ENCODE results near the gene MORN1. TPM values are rescaled to one million over a fixed set of nuclear protein-coding genes. Genes with fewer than 3 reads are reported as not detected.

MORN1 gene
- total and polyA plus RNA-seq, 2 of the 8 experiments (the other 6 are each of a cell fraction or from before 2014, with no cell fraction given) = 5.0 to 9.1 TPM

GRCh38 chr1:2439369-2439768, 48.0 kb upstream of the MORN1 start (continued):
- TF ChIP-seq POU5F1 (IDR thresholded peaks at IDR 0.05; ENCODE audit: low read depth, low read length) (no peak), CHD7 (IDR thresholded peaks at IDR 0.05; ENCODE audit: insufficient replicate concordance, low read length) (no peak), SP4 (IDR thresholded peaks at IDR 0.05; ENCODE audit: low read length) (no peak), MAX (IDR thresholded peaks at IDR 0.05) (no peak), HDAC6 (IDR thresholded peaks at IDR 0.05; ENCODE audit: low read depth, low read length) (no peak), ATF2 (IDR thresholded peaks at IDR 0.05; ENCODE audit: low read length) (no peak)

Data from H1 (cell line).